GM12872 (cell line): ENCODE data around the gene DOK1.

ENCODE experiments used
- TF ChIP-seq, protein P1 (sequence below): IDR thresholded peaks from 3 replicates; pipeline ENCODE4 v1.5.1; 2011; ENCODE audit warnings: low read depth, mild to moderate bottlenecking, low read length, moderate library complexity; ENCODE audit not compliant: insufficient read depth

The DOK1 gene

DNA sequence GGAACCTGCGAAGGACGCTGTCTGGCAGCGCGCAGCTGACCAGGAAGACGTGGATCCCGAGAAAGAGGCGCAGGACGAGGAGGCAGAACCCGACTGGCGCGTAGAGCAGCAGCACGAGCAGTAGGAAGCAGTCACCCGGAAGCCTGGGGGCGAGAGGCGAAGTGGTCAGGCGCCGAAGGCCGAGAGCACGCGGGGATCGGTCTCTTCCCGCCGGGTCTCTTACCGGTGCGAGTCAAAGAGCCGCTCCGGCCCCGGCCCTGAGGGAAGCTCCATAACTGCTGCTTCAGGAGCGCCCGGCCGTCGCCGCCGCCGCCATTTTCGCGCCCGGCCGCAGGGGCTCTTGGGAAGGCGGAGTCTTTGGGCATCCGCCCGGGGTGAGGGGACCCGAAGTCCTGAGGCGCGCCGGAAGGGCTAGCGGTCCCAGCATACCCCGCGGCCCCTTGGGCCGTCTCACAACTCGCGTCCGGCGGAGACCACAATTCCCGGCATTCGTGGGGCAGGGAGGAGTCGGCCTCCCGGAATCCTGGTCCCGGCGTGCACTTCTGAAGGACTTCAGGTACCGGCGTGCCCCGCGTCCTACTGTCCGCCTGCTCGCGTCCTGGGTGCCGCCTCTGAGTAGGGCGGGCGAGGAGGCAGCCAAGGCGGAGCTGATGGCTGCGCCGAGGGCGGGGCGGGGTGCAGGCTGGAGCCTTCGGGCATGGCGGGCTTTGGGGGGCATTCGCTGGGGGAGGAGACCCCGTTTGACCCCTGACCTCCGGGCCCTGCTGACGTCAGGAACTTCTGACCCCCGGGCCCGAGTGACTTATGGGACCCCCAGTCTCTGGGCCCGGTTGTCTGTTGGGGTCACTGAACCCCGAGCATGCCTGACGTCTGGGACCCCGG is 24.9 kb upstream of the DOK1 start, which contains the start of the genes AUP1 and HTRA2:
Gene AUP1, minus strand, starts transcription at position 350 of the 882 bp plus-strand sequence. Its CDS starts 77 bp downstream, at position 273.
Gene HTRA2, plus strand, starts transcription at position 577 of the 882 bp plus-strand sequence. Its CDS starts 74 bp downstream, at position 651.
- TF ChIP-seq, protein P1, sequence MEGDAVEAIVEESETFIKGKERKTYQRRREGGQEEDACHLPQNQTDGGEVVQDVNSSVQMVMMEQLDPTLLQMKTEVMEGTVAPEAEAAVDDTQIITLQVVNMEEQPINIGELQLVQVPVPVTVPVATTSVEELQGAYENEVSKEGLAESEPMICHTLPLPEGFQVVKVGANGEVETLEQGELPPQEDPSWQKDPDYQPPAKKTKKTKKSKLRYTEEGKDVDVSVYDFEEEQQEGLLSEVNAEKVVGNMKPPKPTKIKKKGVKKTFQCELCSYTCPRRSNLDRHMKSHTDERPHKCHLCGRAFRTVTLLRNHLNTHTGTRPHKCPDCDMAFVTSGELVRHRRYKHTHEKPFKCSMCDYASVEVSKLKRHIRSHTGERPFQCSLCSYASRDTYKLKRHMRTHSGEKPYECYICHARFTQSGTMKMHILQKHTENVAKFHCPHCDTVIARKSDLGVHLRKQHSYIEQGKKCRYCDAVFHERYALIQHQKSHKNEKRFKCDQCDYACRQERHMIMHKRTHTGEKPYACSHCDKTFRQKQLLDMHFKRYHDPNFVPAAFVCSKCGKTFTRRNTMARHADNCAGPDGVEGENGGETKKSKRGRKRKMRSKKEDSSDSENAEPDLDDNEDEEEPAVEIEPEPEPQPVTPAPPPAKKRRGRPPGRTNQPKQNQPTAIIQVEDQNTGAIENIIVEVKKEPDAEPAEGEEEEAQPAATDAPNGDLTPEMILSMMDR, result no peak

DNA sequence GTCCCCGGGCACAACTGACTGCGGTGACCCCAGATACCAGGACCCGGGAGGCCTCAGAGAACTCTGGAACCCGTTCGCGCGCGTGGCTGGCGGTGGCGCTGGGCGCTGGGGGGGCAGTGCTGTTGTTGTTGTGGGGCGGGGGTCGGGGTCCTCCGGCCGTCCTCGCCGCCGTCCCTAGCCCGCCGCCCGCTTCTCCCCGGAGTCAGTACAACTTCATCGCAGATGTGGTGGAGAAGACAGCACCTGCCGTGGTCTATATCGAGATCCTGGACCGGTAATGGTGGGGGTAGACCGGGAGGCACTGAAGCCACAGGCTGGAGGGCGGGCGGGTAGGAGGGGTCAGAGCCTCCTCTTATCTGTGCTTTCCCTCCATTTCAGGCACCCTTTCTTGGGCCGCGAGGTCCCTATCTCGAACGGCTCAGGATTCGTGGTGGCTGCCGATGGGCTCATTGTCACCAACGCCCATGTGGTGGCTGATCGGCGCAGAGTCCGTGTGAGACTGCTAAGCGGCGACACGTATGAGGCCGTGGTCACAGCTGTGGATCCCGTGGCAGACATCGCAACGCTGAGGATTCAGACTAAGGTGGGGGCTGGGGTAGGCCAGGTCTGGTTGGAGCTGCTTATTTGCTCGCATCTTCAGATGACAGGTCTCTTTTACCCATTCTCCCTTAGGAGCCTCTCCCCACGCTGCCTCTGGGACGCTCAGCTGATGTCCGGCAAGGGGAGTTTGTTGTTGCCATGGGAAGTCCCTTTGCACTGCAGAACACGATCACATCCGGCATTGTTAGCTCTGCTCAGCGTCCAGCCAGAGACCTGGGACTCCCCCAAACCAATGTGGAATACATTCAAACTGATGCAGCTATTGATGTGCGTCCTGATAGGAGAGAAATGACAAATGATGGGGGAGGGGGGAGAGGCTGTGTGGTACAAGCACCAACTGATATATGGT is 24.0 kb upstream of the DOK1 start:
- TF ChIP-seq, protein P1, result no peak

DNA sequence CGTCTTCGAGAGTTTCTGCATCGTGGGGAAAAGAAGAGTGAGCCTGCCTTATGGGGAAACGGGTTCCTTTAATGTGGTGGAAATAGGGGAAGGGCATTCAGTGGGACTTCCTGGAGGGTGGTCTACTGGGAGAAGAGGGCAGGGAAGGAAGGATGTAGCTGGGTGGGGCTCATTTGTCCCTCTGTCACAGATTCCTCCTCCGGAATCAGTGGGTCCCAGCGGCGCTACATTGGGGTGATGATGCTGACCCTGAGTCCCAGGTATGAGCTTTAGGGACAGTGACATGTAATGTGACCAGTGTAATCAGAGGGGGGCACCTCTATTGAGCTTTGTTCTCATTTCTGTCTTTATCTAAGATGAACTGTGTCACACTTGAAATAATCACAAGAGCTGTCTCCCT is 22.9 kb upstream of the DOK1 start:
- TF ChIP-seq, protein P1, result no peak

DNA sequence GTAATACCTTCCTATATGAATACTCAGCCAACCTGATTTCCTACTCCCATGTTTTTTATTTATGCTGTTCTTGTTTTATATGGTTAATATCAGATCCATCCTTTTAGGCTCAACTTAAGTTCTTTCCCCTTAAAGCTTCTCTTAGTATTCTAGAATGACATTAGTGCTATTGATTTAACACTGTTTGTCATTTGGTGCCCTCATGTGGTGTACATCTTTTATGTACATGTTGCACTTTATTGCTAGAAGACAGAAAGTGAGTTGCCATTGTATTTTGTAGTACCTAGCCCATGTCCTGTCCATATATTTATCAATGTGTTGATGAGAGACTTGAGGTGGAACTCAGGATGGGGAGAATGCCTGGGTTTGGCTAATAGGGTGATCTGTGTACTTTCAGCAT is 22.3 kb upstream of the DOK1 start:
- TF ChIP-seq, protein P1, result peak; percentile 24; the same call in 1 of the 3 replicates

DNA sequence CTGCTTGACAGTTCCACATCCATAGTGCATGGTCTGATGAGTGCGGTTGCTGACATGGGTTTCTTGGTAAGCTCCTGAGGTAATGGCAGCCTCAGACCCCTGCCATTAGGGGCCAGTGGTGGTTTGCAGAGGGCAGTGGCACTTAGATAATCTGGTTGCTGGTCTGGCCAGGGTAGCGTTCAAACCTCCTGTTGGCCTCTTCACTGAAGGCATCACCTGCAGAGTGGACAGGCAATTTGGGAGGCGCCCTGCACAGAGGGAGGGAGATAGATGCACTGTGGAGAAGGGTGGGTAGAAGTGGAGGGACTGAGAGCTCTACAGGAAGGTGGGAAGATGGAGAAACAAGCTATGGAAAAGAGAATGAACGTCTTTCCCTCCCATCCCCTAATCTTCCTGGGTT is 21.1 kb upstream of the DOK1 start:
- TF ChIP-seq, protein P1, result no peak

DNA sequence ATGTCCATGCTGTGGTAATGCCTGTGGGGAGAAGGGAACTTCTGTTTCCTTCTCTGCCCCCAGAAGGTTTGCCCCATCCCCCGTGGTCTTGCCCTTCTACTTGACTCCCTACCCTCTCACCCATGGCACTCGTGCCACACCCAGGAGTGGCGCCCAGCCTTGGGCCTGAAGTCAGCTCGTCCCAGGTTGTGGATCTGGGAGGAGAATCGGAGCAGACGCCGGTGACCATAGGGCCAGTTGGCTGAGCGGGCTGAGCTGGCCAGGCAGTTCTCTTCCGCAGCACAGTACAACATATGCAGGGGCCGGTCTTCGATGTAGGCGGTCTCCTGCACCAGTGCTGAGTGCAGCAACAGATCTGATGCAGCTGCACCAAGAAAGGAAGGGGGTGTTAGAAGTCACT is 20.1 kb upstream of the DOK1 start:
- TF ChIP-seq, protein P1, result no peak

DNA sequence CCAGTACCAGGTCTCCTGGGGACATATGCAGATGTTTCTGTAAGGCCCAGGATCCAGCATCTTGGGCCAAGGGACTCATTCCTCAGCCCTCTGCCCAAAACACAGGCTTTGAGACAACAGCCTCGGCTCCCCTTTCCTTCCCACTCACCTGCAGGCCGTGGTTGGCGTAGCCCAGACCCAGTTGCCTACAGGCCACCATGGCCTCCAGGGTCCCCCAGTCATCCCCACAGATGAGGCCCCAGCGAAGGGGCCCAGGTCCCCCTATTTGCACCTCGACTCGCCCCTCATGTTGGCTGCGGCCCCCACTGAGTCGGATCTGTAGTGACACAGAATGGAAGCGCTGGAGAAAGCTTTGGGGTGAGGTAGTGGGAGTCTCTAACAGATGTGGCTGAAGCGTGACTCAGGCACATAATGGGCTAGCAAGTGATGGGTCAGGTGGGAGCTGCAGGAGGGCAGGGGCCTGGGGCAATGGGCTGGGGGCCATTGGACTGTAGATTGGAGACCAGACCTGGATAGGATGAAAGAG is 19.0 kb upstream of the DOK1 start:
- TF ChIP-seq, protein P1, result no peak
